ENCODE measurements around the gene RAG2.
"Not testable (repeated sequence)": the region's sequence is repeated elsewhere in the genome, so short reads cannot be mapped to it uniquely, and the experiment has no call there.

RAG2 gene

DNA sequence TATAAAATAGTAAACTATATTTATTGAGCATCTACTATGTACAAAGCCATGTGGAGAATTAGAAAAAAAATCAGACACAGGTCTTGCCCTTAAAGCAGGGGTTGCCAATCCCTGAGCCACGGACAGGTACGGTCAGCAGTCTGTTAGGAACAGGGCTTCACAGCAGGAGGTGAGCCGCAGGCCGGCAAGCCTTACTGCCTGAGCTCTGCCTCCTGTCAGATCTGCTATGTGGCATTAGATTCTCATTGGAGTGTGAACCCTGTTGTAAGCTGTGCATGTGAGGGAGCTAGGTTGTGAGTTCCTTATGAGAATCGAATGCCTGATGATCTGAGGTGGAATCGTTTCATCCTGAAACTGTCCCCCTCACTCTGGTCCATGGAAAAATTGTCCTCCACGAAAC lies 2.1 kb upstream of the RAG2 start:
- no peak for DNase-seq (ENCODE audit: low spot score)

DNA sequence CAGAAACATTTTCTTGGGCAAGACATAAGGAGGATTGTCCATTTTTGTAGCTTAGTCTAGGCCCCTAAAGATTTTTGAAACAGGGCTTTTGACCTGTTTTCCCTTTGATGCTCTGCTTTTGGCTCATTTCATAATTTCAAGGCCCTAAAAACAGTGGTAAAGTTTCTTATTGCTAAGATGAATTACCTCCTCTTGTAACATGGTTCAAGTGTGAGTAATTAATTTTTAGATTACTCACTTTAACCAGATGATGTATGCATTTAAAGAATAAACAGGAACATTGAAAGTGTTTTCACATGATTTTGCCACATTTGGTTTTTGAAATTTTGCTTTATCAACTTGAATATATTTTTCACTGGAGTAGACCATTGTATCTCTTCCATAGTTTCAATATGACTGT lies 1.2 kb downstream of the RAG2 start:
- no peak for DNase-seq (ENCODE audit: low spot score)

GRCh38 chr11:36594316-36594989 lies 3.6 kb downstream of the RAG2 start, which contains the start of gene IFTAP:
IFTAP (plus strand) TSS chr11:36594502; CDS start chr11:36610104, 15,602 bp downstream.
- DNase-seq (ENCODE audit: low spot score) = peak; percentile 77

- DNase-seq (ENCODE audit: low spot score) = no peak
These were observed 6.6 kb downstream of the RAG2 start for GRCh38 chr11:36591433-36591832.

DNA sequence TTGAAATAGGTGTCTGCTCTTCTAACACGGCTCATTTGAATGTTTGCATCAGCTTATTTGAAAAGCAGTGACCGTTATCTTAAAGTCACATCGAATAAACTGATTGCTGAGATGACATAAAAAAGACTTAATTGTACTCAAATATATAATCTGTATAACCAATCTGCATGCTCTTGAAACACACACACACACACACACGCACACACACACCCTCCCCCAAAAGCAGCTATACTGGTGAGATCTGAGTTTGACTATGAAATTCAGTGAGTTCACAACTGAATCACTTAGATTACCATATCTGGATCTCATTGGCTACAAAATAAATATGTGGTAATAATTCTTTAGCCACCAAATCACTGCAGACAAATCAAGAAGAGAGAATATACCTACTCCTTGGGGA lies 7.5 kb downstream of the RAG2 start:
- no peak for DNase-seq (ENCODE audit: low spot score)

DNA sequence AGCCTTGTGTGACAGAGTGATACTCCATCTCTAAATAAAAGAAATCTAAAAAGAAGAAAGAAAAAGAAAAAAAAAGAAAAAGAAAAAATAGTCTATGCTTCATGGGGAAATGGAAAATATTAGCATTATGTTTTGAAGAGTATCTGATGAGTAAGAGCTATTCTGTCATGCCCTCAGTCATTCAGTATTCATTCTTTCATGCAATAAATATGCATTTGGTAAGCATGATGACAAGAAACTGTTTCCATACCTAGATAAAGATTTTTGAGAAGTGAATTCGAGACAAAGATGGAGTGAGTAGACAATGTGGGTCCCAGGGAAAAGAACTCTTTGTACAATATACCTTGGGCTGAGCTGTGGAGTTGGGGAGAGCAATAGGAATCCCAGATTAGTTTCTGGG lies 9.9 kb downstream of the RAG2 start:
- no peak for DNase-seq (ENCODE audit: low spot score)

DNA sequence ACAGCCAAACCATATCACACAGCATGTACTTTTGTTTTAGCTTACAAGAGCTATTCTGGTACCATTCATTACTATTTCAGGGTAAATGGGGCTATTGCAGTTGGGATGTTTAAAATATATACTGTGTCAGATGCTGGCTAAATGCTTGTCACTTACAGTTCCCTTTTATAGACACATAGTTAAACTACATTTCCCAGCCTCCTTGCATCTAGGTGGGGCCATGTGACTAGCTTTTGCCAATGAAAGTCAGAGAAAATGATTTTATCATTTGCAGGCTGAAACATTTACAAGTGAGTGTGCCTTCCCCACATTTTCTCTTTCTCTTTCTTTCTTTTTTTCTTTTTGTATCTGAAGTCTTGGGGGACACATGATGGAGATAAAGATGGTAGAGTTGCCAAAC lies 11.5 kb downstream of the RAG2 start:
- no peak for DNase-seq (ENCODE audit: low spot score)

DNA sequence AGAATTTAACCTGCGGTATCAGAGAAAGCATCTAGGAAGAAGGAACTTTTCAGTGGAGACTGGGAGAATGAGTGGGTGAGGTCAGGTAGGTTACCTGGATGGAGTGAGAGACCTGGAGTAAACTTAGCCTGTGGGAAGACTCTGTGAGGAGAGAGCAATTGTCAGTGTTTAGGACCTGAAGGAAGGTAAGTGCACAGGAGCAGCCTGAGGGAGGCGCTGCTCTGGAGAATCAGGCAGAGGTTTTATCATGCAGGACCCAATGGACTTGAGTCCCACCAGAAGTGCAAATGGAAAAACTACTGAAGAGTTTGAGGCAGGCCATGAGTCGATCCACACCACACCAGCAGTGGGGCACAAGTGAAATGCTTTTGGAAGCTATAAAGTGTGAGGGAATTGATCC lies 14.4 kb downstream of the RAG2 start:
- no peak for DNase-seq (ENCODE audit: low spot score)

- DNase-seq (ENCODE audit: low spot score) = no peak
These were observed 16.5 kb downstream of the RAG2 start for GRCh38 chr11:36581536-36581935.

DNA sequence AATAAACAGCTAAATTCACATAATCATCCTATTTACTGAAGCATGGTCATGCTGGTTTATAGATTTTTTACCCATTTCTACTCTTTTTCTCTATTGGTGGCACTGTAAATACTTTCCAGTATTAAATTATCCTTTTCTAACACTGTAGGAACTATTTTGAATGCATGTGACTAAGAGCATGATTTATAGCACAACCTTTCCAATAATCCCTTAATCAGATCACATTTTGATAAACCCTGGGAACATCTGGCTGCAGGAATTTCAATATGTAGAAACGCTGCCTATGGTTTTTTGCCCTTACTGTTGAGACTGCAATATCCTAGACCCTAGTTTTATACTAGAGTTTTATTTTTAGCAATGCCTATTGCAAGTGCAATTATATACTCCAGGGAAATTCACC lies 19.6 kb downstream of the RAG2 start:
- no peak for DNase-seq (ENCODE audit: low spot score)

- no peak for DNase-seq (ENCODE audit: low spot score)
These were observed 20.2 kb downstream of the RAG2 start for GRCh38 chr11:36577859-36578258.

DNA sequence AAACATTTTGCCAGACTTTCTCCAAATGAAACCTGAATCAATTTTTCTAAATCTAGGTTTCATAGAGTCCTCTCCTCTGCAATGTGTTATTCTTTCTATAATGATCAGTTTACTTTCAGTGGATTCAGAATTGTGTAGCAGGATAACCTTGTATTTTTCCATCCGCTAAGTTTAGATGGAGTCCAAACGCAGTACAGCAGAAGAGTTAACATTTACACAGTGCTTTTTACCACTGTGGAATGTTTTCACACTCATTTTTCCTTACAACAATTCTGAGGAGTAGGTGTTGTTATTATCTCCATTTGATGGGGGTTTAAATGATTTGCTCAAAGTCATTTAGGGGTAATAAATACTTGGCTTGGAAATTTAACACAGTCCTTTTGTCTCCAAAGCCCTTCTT lies 20.7 kb downstream of the RAG2 start:
- no peak for DNase-seq (ENCODE audit: low spot score)

DNA sequence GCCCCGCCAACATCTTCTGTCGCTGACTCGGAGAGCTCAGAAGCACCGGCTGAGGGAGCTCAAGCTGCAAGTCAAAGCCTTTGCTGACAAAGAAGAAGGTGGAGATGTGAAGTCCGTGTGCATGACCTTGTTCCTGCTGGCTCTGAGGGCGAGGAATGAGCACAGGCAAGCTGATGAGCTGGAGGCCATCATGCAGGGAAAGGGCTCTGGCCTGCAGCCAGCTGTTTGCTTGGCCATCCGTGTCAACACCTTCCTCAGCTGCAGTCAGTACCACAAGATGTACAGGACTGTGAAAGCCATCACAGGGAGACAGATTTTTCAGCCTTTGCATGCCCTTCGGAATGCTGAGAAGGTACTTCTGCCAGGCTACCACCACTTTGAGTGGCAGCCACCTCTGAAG lies 23.6 kb downstream of the RAG2 start:
- no peak for DNase-seq (ENCODE audit: low spot score)

DNA sequence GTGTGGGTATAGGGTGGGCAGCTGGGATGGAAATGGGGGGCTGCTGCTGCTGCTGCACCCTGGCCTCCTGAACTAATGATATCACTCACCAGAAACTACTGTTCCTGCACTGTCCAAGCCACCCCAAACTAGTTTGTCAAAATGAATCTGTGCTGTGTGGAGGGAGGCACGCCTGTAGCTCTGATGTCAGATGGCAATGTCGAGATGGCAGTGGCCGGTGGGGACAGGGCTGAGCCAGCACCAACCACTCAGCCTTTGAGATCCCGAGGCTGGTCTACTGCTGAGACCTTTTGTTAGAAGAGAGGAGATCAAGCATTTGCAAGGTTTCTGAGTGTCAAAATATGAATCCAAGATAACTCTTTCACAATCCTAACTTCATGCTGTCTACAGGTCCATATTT lies 28.9 kb downstream of the RAG2 start:
- no peak for DNase-seq (ENCODE audit: low spot score)

GRCh38 chr11:36567694-36568093 lies 30.3 kb downstream of the RAG2 start, which contains the start of gene RAG1:
RAG1 (plus strand) TSS chr11:36568007; CDS start chr11:36573305, 5,298 bp downstream.
- no peak for DNase-seq (ENCODE audit: low spot score)

DNA sequence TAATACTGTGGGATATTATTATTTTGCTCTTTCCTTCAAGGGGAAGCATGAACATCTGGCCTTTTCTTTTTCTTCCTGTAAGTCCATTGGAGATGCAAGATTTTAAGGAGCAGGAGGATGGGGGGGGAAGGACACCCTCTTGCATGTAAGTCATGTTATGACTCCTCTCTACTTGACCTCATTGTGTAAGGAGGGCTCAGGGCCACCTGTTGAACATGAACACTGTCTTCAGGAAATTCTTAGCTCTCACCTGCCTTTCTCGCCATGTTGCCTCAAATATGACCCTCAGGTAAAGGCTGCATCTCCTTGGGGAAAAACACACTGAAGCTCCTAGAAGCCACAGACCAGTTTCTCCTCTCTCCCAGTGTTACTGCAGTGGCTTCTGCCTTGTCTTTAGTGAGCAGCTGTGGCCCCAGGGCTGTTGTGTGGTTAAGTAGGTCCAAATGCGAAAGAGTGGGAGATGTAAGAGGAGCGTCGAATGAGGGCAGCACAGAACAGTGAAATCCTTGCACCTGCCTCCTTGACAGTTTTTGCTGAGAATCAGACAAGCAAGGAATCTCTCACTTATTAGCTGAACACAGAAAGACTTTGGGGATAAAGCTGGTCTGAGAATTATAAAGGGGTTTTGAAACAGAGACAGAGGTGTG lies 31.5 kb downstream of the RAG2 start:
- no peak for DNase-seq (ENCODE audit: low spot score)

DNA sequence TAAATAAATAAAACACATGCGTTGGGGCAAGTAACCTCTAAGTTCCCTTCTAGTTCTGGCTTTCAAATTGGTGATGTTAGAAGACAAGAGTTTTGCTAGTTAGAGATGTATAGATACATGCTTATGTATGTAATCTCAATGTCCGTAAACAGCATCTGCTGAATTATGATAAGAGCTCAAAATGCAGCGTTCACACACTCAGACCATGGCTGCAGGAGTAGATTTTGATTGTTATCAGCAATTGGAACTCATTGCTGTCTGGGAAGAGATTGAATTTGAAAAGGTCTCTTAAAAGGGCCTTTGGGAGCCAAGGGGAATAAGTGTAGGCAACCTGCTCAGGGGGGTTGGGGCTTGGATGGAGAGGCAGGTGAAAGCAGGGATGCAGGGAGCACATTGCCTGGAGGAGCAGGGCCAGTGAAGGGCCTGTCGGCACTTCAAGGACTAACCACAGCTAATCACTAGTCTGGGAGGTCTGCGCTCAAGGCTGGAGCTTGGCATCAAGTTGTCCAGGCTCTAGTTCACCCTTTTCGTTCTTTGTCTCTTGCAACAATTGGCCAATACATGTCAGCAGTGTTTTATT lies 32.9 kb downstream of the RAG2 start:
- no peak for DNase-seq (ENCODE audit: low spot score)

GRCh38 chr11:36564376-36565030 lies 33.5 kb downstream of the RAG2 start:
- peak; percentile 56 for DNase-seq (ENCODE audit: low spot score)

DNA sequence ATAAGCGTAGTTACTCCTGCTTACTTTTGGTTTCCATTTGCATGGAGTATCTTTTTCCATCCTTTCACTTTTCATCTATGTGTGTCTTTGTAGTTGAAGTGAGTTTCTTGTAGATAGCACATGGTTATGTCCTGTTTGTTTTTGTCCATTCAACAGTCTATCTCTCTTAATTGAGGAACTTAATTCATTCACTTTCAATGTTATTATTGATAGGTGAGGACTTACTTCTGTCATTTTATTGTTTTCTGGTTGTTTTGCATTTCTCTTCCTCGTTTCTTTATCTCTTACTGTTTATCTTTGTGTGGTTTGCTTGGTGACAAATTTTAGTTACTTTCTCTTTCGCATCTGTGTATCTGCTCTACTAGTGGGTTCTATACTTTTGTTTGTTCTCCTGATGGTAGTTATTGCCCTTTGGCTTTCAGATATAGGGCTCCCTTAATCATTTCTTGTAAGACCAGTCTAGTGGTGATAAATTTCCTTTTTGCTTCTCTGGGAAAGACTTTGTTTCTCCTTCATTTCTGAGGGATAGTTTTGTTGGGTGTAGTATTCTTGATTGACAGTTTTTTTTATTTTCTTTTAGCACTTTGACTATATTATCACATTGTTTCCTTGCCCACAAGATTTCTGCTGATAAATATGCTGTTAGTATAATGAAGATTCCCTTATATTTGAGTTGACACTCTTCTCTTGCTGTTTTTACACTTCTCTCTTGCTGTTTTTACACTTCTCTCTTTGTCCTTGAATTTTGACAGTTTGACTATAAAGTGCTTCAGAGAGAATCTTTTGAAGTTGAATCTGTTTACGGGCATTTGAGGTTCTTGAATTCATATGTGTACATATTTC lies 39.2 kb downstream of the RAG2 start:
- DNase-seq (ENCODE audit: low spot score) = no peak

DNA sequence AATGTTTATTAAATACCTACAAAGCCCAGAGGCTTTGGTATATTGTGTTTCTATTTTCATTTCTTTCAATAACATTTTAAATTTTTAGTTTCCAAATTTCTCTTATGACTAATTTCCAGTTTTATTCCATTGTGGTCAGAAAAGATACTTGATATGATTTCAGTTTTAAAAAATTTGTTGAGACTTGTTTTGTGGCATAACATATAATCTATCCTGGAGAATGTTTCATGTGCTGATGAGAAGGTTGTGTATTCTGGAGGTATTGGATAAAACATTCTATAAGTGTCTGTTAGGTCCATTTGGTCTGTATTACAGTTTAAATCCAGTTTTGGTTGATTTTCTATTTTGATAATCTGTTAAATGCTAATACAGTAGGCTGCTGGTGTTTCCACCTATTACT lies 40.0 kb downstream of the RAG2 start:
- no peak for DNase-seq (ENCODE audit: low spot score)

GRCh38 chr11:36557390-36557789 lies 40.6 kb downstream of the RAG2 start:
- DNase-seq (ENCODE audit: low spot score) = not testable (repeated sequence)

Measured in hematopoietic multipotent progenitor cell treated with erythropoietin and hydrocortisone succinate and interleukin-3 and kit ligand, for 15 days (in vitro differentiated cells).